Panc1 (cell line): ENCODE results near the gene NTN4. TPM values are rescaled to one million over a fixed set of nuclear protein-coding genes. Genes with fewer than 3 reads are reported as not detected.
A peak's percentile ranks its signal among the peaks of the same experiment; 100 is the strongest.

ENCODE experiments used
- ATAC-seq: fragments of 200-7000 bp; cut with Tn5 transposase; 2 replicates; pipeline ENCODE4 v1.9.1; 2020; ENCODE audit warnings: mild to moderate bottlenecking, moderate library complexity
- BruUV-seq: library from RNA; stranded (reverse); fragments of 400-500 nt; replicated peaks from 2 replicates; lab custom pipeline; 2021; lab: Mats Ljungman, UMichigan
- CTCF ChIA-PET: fragments of 300-600 bp; sonication (Branson Sonifier 250); formaldehyde crosslinking; loops from one replicate; lab custom pipeline; 2022; ENCODE audit warnings: antibody characterized with exemption; lab: Charles Lee
- POLR2A ChIA-PET: fragments of 300-600 bp; sonication (Branson Sonifier 250); formaldehyde crosslinking; loops from one replicate; lab custom pipeline; 2022; ENCODE audit warnings: antibody characterized with exemption; lab: Charles Lee
- DNase-seq: peaks from one replicate; pipeline ENCODE4 v3.0.0-alpha.2; 2010; ENCODE audit warnings: low read depth, low spot score
- H3K27ac ChIP-seq: 2 replicates; pipeline ENCODE4 v1.5.1; 2011; ENCODE audit warnings: mild to moderate bottlenecking, low read length, inconsistent platforms
- H3K27me3 ChIP-seq: fragments of 200-500 bp; sonication (Bioruptor generic); 2 replicates; pipeline ENCODE4 v1.6.0; 2014; ENCODE audit warnings: low read length, inconsistent platforms; ENCODE audit not compliant: control insufficient read depth, insufficient read depth
- H3K36me3 ChIP-seq: fragments of 200-500 bp; sonication (Bioruptor generic); 2 replicates; pipeline ENCODE4 v1.5.1; 2014; ENCODE audit warnings: inconsistent platforms, mild to moderate bottlenecking, low read length, moderate library complexity; ENCODE audit not compliant: control insufficient read depth, insufficient read depth
- H3K4me1 ChIP-seq: 2 replicates; pipeline ENCODE4 v1.5.1; 2011; ENCODE audit warnings: inconsistent platforms, mild to moderate bottlenecking, low read length, moderate library complexity; ENCODE audit not compliant: control insufficient read depth, insufficient read depth
- H3K4me3 ChIP-seq, 2 experiments: 2 replicates each; pipeline ENCODE4 v1.5.1; 2011 to 2012; ENCODE audit warnings: low read depth in 2 of 2, low read length in 2 of 2, mild to moderate bottlenecking in 2 of 2, inconsistent platforms in 1 of 2, moderate library complexity in 1 of 2
- H3K9me3 ChIP-seq: fragments of 200-500 bp; sonication (Bioruptor generic); 2 replicates; pipeline ENCODE4 v1.5.1; 2014; ENCODE audit warnings: low read depth, mild to moderate bottlenecking, inconsistent platforms, low read length, moderate library complexity; ENCODE audit not compliant: control insufficient read depth, insufficient read depth
- POLR2AphosphoS5 ChIP-seq: IDR thresholded peaks from 2 replicates; pipeline ENCODE4 v1.6.1; 2012; ENCODE audit warnings: mild to moderate bottlenecking, low read depth, low read length, moderate library complexity
- SIN3A ChIP-seq: IDR thresholded peaks from 2 replicates; pipeline ENCODE4 v1.6.1; 2012; ENCODE audit warnings: low read depth, mild to moderate bottlenecking, low read length, moderate library complexity, borderline replicate concordance; ENCODE audit not compliant: insufficient read depth
- TCF7L2 ChIP-seq: IDR thresholded peaks from 2 replicates; pipeline ENCODE4 v1.6.1; 2011; ENCODE audit warnings: mild to moderate bottlenecking, low read depth, low read length, inconsistent platforms
- in situ Hi-C: cut with HindIII; loops from 2 replicates; pipeline ENCODE4 v1.10.0; 2016; ENCODE audit warnings: low sequenced_read_pairs, low pct_unique_long_range_greater_than_20kb
- intact Hi-C: fragments of 100-400 bp; cut with micrococcal nuclease; formaldehyde crosslinking; loops from one replicate; pipeline ENCODE4 v1.10.0; 2022; ENCODE audit not compliant: unreplicated experiment
- total RNA-seq: library from RNA; stranded (reverse); gene quantifications from one replicate; pipeline ENCODE4 v1.2.1, GENCODE V29; 2021; ENCODE audit not compliant: unreplicated experiment
- TF ChIP-seq, protein P1 (sequence below), 2 experiments: IDR thresholded peaks; 2 replicates each; pipeline ENCODE4 v1.6.1; 2011 to 2012; ENCODE audit warnings: low read depth in 2 of 2, control low read depth in 1 of 2, low read length in 1 of 2, mild to moderate bottlenecking in 1 of 2, moderate library complexity in 1 of 2; ENCODE audit not compliant: insufficient read depth in 1 of 2
- TF ChIP-seq, protein P2 (sequence below): fragments of 450-650 bp; IDR thresholded peaks from 2 replicates; pipeline ENCODE4 v1.5.1; 2017; ENCODE audit warnings: mild to moderate bottlenecking

The NTN4 gene
- total RNA-seq, 1 experiment from 2014 or later: 17.1 TPM

DNA sequence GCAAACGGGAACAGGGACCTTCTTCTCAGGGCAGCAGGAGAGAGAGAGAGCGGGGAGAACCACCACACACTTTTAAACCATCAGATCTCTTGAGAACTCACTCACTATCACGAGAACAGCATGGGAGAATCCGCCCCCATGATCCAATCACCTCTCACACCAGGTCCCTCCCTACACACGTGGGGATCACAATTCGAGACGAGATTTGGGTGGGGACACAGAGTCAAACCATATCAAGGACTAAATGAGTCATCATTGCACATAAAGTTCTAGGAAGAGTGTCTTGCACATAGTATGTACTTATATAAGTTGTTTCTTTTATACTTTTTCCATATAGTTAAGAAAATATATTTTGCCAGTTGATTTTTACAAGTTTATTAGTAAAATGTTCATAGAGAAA, 17.6 kb upstream of the NTN4 start:
- intact Hi-C loops: no loop called here
- no peak for DNase-seq
- Histone ChIP-seq H3K4me1 (peaks cover 2% of the 10 kb centered on the region; the same call in 1 of the 2 replicates), H3K9me3 (no peaks in the 10 kb centered on the region), H3K27ac (no peak overlapping the region), H3K36me3 (no peaks in the 10 kb centered on the region), H3K4me3 (no peak overlapping the region), H3K27me3 (no peaks in the 10 kb centered on the region)
- BruUV-seq: no TSS peak
- ATAC-seq: no peak
- in situ Hi-C loops: no loop called here
- no peak for TF ChIP-seq POLR2AphosphoS5
- TF ChIP-seq SIN3A: no peak
- TF ChIP-seq, protein P1, sequence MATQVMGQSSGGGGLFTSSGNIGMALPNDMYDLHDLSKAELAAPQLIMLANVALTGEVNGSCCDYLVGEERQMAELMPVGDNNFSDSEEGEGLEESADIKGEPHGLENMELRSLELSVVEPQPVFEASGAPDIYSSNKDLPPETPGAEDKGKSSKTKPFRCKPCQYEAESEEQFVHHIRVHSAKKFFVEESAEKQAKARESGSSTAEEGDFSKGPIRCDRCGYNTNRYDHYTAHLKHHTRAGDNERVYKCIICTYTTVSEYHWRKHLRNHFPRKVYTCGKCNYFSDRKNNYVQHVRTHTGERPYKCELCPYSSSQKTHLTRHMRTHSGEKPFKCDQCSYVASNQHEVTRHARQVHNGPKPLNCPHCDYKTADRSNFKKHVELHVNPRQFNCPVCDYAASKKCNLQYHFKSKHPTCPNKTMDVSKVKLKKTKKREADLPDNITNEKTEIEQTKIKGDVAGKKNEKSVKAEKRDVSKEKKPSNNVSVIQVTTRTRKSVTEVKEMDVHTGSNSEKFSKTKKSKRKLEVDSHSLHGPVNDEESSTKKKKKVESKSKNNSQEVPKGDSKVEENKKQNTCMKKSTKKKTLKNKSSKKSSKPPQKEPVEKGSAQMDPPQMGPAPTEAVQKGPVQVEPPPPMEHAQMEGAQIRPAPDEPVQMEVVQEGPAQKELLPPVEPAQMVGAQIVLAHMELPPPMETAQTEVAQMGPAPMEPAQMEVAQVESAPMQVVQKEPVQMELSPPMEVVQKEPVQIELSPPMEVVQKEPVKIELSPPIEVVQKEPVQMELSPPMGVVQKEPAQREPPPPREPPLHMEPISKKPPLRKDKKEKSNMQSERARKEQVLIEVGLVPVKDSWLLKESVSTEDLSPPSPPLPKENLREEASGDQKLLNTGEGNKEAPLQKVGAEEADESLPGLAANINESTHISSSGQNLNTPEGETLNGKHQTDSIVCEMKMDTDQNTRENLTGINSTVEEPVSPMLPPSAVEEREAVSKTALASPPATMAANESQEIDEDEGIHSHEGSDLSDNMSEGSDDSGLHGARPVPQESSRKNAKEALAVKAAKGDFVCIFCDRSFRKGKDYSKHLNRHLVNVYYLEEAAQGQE (IDR thresholded peaks at IDR 0.05; ENCODE audit: insufficient read depth in 1 of 2, low read depth in 2 of 2, low read length in 1 of 2): no peak
- TF ChIP-seq, protein P2, sequence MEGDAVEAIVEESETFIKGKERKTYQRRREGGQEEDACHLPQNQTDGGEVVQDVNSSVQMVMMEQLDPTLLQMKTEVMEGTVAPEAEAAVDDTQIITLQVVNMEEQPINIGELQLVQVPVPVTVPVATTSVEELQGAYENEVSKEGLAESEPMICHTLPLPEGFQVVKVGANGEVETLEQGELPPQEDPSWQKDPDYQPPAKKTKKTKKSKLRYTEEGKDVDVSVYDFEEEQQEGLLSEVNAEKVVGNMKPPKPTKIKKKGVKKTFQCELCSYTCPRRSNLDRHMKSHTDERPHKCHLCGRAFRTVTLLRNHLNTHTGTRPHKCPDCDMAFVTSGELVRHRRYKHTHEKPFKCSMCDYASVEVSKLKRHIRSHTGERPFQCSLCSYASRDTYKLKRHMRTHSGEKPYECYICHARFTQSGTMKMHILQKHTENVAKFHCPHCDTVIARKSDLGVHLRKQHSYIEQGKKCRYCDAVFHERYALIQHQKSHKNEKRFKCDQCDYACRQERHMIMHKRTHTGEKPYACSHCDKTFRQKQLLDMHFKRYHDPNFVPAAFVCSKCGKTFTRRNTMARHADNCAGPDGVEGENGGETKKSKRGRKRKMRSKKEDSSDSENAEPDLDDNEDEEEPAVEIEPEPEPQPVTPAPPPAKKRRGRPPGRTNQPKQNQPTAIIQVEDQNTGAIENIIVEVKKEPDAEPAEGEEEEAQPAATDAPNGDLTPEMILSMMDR: no peak
- no peak for TF ChIP-seq TCF7L2
- ChIA-PET CTCF (no interaction called here), POLR2A (no interaction called here)

DNA sequence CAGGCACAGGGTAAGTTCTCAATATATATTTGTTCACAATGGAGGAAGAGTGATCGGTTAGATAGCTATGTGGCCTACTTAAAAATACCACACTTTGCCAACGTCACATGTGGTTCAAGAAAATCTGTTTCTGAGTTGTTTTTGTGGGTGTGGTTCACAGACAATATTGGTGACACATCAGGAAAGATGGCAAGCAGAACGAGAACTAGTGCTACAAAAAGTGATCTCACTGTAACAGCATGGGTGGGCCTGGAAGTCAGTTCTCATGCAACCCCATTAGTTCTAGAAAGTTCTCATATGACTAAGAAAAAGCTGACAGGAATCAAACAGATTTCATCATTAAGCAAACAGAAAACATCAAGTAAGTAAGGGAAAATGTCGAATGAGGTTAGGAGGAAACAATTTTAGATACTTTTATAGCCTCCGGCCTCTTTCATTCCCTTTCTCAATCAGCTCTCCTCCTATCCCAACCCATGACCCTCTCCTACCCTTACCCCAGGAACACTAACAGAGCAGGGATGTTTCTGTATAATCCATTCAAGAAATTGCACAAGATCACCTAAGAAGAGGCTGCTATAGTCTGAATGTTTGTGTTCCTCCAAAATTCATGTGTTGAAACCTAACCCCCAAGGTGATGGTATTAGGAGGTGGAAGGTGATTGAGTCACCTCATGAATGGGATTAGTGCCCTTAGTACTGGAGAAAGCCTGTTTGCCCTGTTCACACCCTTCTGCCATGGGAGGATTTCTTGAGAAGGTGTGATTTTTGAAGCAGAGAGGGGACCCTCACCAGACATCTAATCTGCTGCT, 15.5 kb upstream of the NTN4 start:
- Histone ChIP-seq H3K36me3 (no peaks in the 10 kb centered on the region), H3K4me1 (peaks cover 14% of the 10 kb centered on the region; the same call in 1 of the 2 replicates), H3K27ac (peak overlapping the region; percentile 18; the same call in 1 of the 2 replicates), H3K4me3 (no peak overlapping the region), H3K27me3 (no peaks in the 10 kb centered on the region), H3K9me3 (no peaks in the 10 kb centered on the region)
- BruUV-seq: no TSS peak
- TF ChIP-seq TCF7L2: no peak
- TF ChIP-seq SIN3A: no peak
- TF ChIP-seq, protein P1 (IDR thresholded peaks at IDR 0.05; ENCODE audit: insufficient read depth in 1 of 2, low read depth in 2 of 2, low read length in 1 of 2): no peak
- no peak for TF ChIP-seq POLR2AphosphoS5
- TF ChIP-seq, protein P2: no peak
- ChIA-PET POLR2A (no interaction called here), CTCF (no interaction called here)
- ATAC-seq (peak; percentile 72), DNase-seq (peak; percentile 97)
- in situ Hi-C loops: no loop called here
- intact Hi-C loops: no loop called here
